ENCODE data around the gene SH3RF3.

The SH3RF3 gene

GRCh38 chr2:109178968-109179367, 50.0 kb downstream of the SH3RF3 start:
- DNase-seq (ENCODE audit: low read depth, low spot score): no peak

- peak; percentile 58 for DNase-seq (ENCODE audit: low read depth, low spot score)
Measured at GRCh38 chr2:109180786-109181185, 51.8 kb downstream of the SH3RF3 start.

- DNase-seq (ENCODE audit: low read depth, low spot score): no peak
Measured at GRCh38 chr2:109182426-109182825, 53.4 kb downstream of the SH3RF3 start.

- no peak for DNase-seq (ENCODE audit: low read depth, low spot score)
Measured at GRCh38 chr2:109183871-109184270, 54.9 kb downstream of the SH3RF3 start.

GRCh38 chr2:109184368-109184767, 55.4 kb downstream of the SH3RF3 start:
- DNase-seq (ENCODE audit: low read depth, low spot score): no peak

GRCh38 chr2:109185338-109185737, 56.3 kb downstream of the SH3RF3 start:
- DNase-seq (ENCODE audit: low read depth, low spot score): peak; percentile 83

- peak; percentile 90 for DNase-seq (ENCODE audit: low read depth, low spot score)
Measured at GRCh38 chr2:109185821-109186570, 57.0 kb downstream of the SH3RF3 start.

GRCh38 chr2:109186656-109187250, 57.7 kb downstream of the SH3RF3 start:
- no peak for DNase-seq (ENCODE audit: low read depth, low spot score)

GRCh38 chr2:109187711-109188495, 58.9 kb downstream of the SH3RF3 start:
- DNase-seq (ENCODE audit: low read depth, low spot score): no peak

GRCh38 chr2:109188496-109188890, 59.5 kb downstream of the SH3RF3 start:
- DNase-seq (ENCODE audit: low read depth, low spot score): no peak

- no peak for DNase-seq (ENCODE audit: low read depth, low spot score)
Measured at GRCh38 chr2:109188898-109189297, 59.9 kb downstream of the SH3RF3 start.

- no peak for DNase-seq (ENCODE audit: low read depth, low spot score)
Measured at GRCh38 chr2:109189751-109190150, 60.7 kb downstream of the SH3RF3 start.

- DNase-seq (ENCODE audit: low read depth, low spot score): no peak
Measured at GRCh38 chr2:109193807-109194619, 65.0 kb downstream of the SH3RF3 start.

- DNase-seq (ENCODE audit: low read depth, low spot score): no peak
Measured at GRCh38 chr2:109194620-109194937, 65.6 kb downstream of the SH3RF3 start.

GRCh38 chr2:109195193-109196045, 66.4 kb downstream of the SH3RF3 start:
- peak; percentile 63 for DNase-seq (ENCODE audit: low read depth, low spot score)

GRCh38 chr2:109196081-109196875, 67.3 kb downstream of the SH3RF3 start:
- no peak for DNase-seq (ENCODE audit: low read depth, low spot score)

- no peak for DNase-seq (ENCODE audit: low read depth, low spot score)
Measured at GRCh38 chr2:109197491-109198418, 68.8 kb downstream of the SH3RF3 start.

GRCh38 chr2:109199790-109200189, 70.8 kb downstream of the SH3RF3 start:
- DNase-seq (ENCODE audit: low read depth, low spot score): no peak
